IMR-90 (cell line): ENCODE measurements around the gene ABHD12. TPM values are rescaled to one million over a fixed set of nuclear protein-coding genes. Genes with fewer than 3 reads are reported as not detected.

ENCODE experiments used
- ATAC-seq: fragments of 200-7000 bp; cut with Tn5 transposase; 2 replicates; pipeline ENCODE4 v1.9.1; 2020; ENCODE audit warnings: low read depth, mild to moderate bottlenecking, moderate library complexity
- BruUV-seq: library from RNA; stranded (reverse); fragments of 400-500 nt; replicated peaks from 2 replicates; lab custom pipeline; 2021; lab: Mats Ljungman, UMichigan
- CTCF ChIA-PET: fragments of 300-600 bp; formaldehyde crosslinking; extraction: SDS; loops from one replicate; lab custom pipeline; 2021; ENCODE audit warnings: antibody characterized with exemption; lab: Yijun Ruan, JAX
- POLR2A ChIA-PET: fragments of 300-600 bp; sonication (Branson Sonifier 250); formaldehyde crosslinking; loops from one replicate; lab custom pipeline; 2022; ENCODE audit warnings: antibody characterized with exemption; ENCODE audit not compliant: unreplicated experiment; lab: Charles Lee
- DNase-seq: peaks from one replicate; pipeline ENCODE4 v3.0.0; 2013
- H2AFZ ChIP-seq: replicated peaks from 2 replicates; pipeline ENCODE3; 2013; ENCODE audit warnings: low read length, mild to moderate bottlenecking; ENCODE audit not compliant: poor library complexity
- H2AK5ac ChIP-seq: 2 replicates; pipeline ENCODE4 v1.6.1; 2013; ENCODE audit warnings: low read depth, low read length, inconsistent platforms
- H2AK9ac ChIP-seq: replicated peaks from 2 replicates; pipeline ENCODE3; 2013; ENCODE audit warnings: mild to moderate bottlenecking, low read depth, low read length, moderate library complexity; ENCODE audit not compliant: poor library complexity
- H2BK120ac ChIP-seq: 2 replicates; pipeline ENCODE4 v1.6.1; 2013; ENCODE audit warnings: low read depth, low read length, inconsistent platforms
- H2BK15ac ChIP-seq: 3 replicates; pipeline ENCODE4 v1.6.1; 2013; ENCODE audit warnings: low read depth, low read length, inconsistent platforms
- H2BK20ac ChIP-seq: 2 replicates; pipeline ENCODE4 v1.6.1; 2013; ENCODE audit warnings: low read depth, mild to moderate bottlenecking, inconsistent platforms, low read length, moderate library complexity
- H2BK5ac ChIP-seq: 2 replicates; pipeline ENCODE4 v1.6.1; 2013; ENCODE audit warnings: mild to moderate bottlenecking, low read depth, low read length, inconsistent platforms; ENCODE audit not compliant: poor library complexity, severe bottlenecking
- H3K14ac ChIP-seq: replicated peaks from 2 replicates; pipeline ENCODE4 v1.6.1; 2013; ENCODE audit warnings: low read depth, low read length, inconsistent platforms
- H3K18ac ChIP-seq: 2 replicates; pipeline ENCODE4 v1.6.1; 2013; ENCODE audit warnings: low read depth, low read length, control low read depth
- H3K23ac ChIP-seq: 2 replicates; pipeline ENCODE4 v1.6.1; 2013; ENCODE audit warnings: low read depth, low read length, inconsistent platforms
- H3K27ac ChIP-seq: 2 replicates; pipeline ENCODE4 v1.5.1; 2013; ENCODE audit warnings: mild to moderate bottlenecking, control low read depth, low read length; ENCODE audit not compliant: insufficient read depth
- H3K27me3 ChIP-seq: 2 replicates; pipeline ENCODE4 v1.6.1; 2013; ENCODE audit warnings: low read length; ENCODE audit not compliant: control insufficient read depth, insufficient read depth
- H3K36me3 ChIP-seq: 2 replicates; pipeline ENCODE4 v1.6.1; 2013; ENCODE audit warnings: low read length, mixed read lengths; ENCODE audit not compliant: control insufficient read depth, insufficient read depth
- H3K4ac ChIP-seq: 2 replicates; pipeline ENCODE4 v1.6.1; 2013; ENCODE audit warnings: low read depth, low read length, inconsistent platforms
- H3K4me1 ChIP-seq: 2 replicates; pipeline ENCODE4 v1.6.1; 2013; ENCODE audit warnings: low read length, mixed read lengths; ENCODE audit not compliant: control insufficient read depth, insufficient read depth
- H3K4me2 ChIP-seq: 2 replicates; pipeline ENCODE4 v1.6.1; 2013; ENCODE audit warnings: low read depth, mild to moderate bottlenecking, control low read depth, low read length, moderate library complexity
- H3K4me3 ChIP-seq: 2 replicates; pipeline ENCODE4 v1.5.1; 2013; ENCODE audit warnings: low read depth, mild to moderate bottlenecking, control low read depth, low read length, moderate library complexity; ENCODE audit not compliant: insufficient read depth
- H3K56ac ChIP-seq: 2 replicates; pipeline ENCODE4 v1.6.1; 2013; ENCODE audit warnings: low read length, inconsistent platforms; ENCODE audit not compliant: insufficient read depth; ENCODE audit errors: extremely low read depth
- H3K79me1 ChIP-seq, 2 experiments: 2 replicates each; pipeline ENCODE4 v1.6.1; 2013; ENCODE audit warnings: low read length in 2 of 2, inconsistent platforms in 1 of 2, low read depth in 1 of 2
- H3K9ac ChIP-seq: 2 replicates; pipeline ENCODE4 v1.6.1; 2013; ENCODE audit warnings: low read depth, low read length, control low read depth
- H3K9me1 ChIP-seq: 2 replicates; pipeline ENCODE4 v1.6.1; 2013; ENCODE audit warnings: low read length, inconsistent platforms; ENCODE audit not compliant: insufficient read depth
- H3K9me3 ChIP-seq: 2 replicates; pipeline ENCODE4 v1.6.1; 2013; ENCODE audit warnings: low read length; ENCODE audit not compliant: control insufficient read depth, insufficient read depth
- H4K20me1 ChIP-seq: 2 replicates; pipeline ENCODE4 v1.6.1; 2013; ENCODE audit warnings: low read length, inconsistent platforms; ENCODE audit not compliant: insufficient read depth
- H4K5ac ChIP-seq: 2 replicates; pipeline ENCODE4 v1.6.1; 2013; ENCODE audit warnings: mild to moderate bottlenecking, low read depth, low read length, control low read depth
- H4K8ac ChIP-seq, 2 experiments: 2 replicates each; pipeline ENCODE4 v1.6.1; 2013; ENCODE audit warnings: low read depth in 2 of 2, low read length in 2 of 2, control low read depth in 1 of 2, inconsistent platforms in 1 of 2
- H4K91ac ChIP-seq: 2 replicates; pipeline ENCODE4 v1.6.1; 2013; ENCODE audit warnings: low read depth, low read length, inconsistent platforms; ENCODE audit not compliant: insufficient read depth
- BHLHE40 ChIP-seq: fragments of 150-350 bp; IDR thresholded peaks from 2 replicates; pipeline ENCODE4 v1.6.1; 2016; ENCODE audit warnings: mild to moderate bottlenecking, low read depth, low read length
- POLR2A ChIP-seq: IDR thresholded peaks from 2 replicates; pipeline ENCODE4 v1.6.1; 2012; ENCODE audit warnings: mild to moderate bottlenecking, low read depth, low read length
- RCOR1 ChIP-seq: IDR thresholded peaks from 2 replicates; pipeline ENCODE4 v1.6.1; 2012; ENCODE audit warnings: mild to moderate bottlenecking, low read length, improper control_type of control experiment; ENCODE audit not compliant: insufficient replicate concordance
- RFX5 ChIP-seq: IDR thresholded peaks from 2 replicates; pipeline ENCODE4 v1.8.0; 2012; ENCODE audit warnings: low read depth, mild to moderate bottlenecking, low read length, moderate library complexity
- dilution Hi-C: fragments of 300-500 bp; cut with HindIII; formaldehyde crosslinking; loops from one replicate; pipeline ENCODE4 v1.14.3; 2018; ENCODE audit warnings: low sequenced_read_pairs; ENCODE audit not compliant: unreplicated experiment
- in situ Hi-C: fragments of 300-500 bp; cut with MboI; formaldehyde crosslinking; loops from 3 replicates; pipeline ENCODE4 v1.14.3; 2019; ENCODE audit warnings: low sequenced_read_pairs, inconsistent platforms, mixed read lengths
- intact Hi-C: fragments of 100-400 bp; cut with micrococcal nuclease; formaldehyde crosslinking; loops from 2 replicates; pipeline ENCODE4 v1.10.0; 2022
- polyA plus RNA-seq, 3 experiments: library from polyadenylated mRNA; depleted of rRNA; stranded (reverse); fragments of >200 nt; gene quantifications; 2 replicates each; pipeline ENCODE4 v1.2.3, GENCODE V29; 2012; ENCODE audit warnings: low replicate concordance in 1 of 3
- total RNA-seq: library from RNA; depleted of rRNA; stranded (reverse); fragments of >200 nt; gene quantifications from 2 replicates; pipeline ENCODE4 v1.2.3, GENCODE V29; 2012

The ABHD12 gene
- total and polyA plus RNA-seq, 2 of the 4 experiments (the other 2 are of a cell fraction): 80.7 to 108 TPM

GRCh38 chr20:25352746-25353145 lies 37.9 kb downstream of the ABHD12 start (continued):
- TF ChIP-seq RCOR1 (no peak), BHLHE40 (no peak), RFX5 (no peak)

- Histone ChIP-seq H3K9ac (no peak overlapping the region), H3K9me3 (no peaks in the 10 kb centered on the region), H2AK9ac (no peak overlapping the region), H3K27me3 (no peaks in the 10 kb centered on the region), H3K79me1 (peaks cover 37 to 60% of the 10 kb centered on the region in 2 experiments), H4K5ac (no peak overlapping the region), H3K4me3 (no peak overlapping the region), H2BK120ac (no peak overlapping the region), H3K4me2 (no peak overlapping the region), H3K56ac (no peak overlapping the region), H4K20me1 (peaks cover 19% of the 10 kb centered on the region), H4K91ac (no peak overlapping the region), H2AK5ac (no peak overlapping the region), H2BK15ac (no peak overlapping the region), H3K9me1 (peaks cover 18% of the 10 kb centered on the region), H3K18ac (no peak overlapping the region), H3K14ac (no peak overlapping the region), H2BK20ac (no peak overlapping the region), H3K4me1 (peaks cover 19% of the 10 kb centered on the region), H3K27ac (no peak overlapping the region), H3K36me3 (no peaks in the 10 kb centered on the region), H2BK5ac (no peak overlapping the region), H2AFZ (no peak overlapping the region), H3K4ac (no peak overlapping the region), H3K23ac (no peak overlapping the region), H4K8ac (no peak overlapping the region)
- ChIA-PET CTCF (interaction anchor here (0.5 kb wide), 1 partner anchor 996 kb away, joined by 4 read pairs; no protein-coding TSS in a partner anchor), POLR2A (interaction anchor here (0.5 kb wide), 1 partner anchor 13 kb away, joined by 3 read pairs; no protein-coding TSS in a partner anchor)
- intact Hi-C loops (no loop called here), in situ Hi-C loops (no loop called here), dilution Hi-C loops (no loop called here)
- DNase-seq (no peak), ATAC-seq (no peak)
- BruUV-seq: no TSS peak
- no peak for TF ChIP-seq POLR2A
Measured at GRCh38 chr20:25351024-25351360, 39.6 kb downstream of the ABHD12 start.
